ENCODE results near the gene SEMA4A.

Gene SEMA4A

DNA sequence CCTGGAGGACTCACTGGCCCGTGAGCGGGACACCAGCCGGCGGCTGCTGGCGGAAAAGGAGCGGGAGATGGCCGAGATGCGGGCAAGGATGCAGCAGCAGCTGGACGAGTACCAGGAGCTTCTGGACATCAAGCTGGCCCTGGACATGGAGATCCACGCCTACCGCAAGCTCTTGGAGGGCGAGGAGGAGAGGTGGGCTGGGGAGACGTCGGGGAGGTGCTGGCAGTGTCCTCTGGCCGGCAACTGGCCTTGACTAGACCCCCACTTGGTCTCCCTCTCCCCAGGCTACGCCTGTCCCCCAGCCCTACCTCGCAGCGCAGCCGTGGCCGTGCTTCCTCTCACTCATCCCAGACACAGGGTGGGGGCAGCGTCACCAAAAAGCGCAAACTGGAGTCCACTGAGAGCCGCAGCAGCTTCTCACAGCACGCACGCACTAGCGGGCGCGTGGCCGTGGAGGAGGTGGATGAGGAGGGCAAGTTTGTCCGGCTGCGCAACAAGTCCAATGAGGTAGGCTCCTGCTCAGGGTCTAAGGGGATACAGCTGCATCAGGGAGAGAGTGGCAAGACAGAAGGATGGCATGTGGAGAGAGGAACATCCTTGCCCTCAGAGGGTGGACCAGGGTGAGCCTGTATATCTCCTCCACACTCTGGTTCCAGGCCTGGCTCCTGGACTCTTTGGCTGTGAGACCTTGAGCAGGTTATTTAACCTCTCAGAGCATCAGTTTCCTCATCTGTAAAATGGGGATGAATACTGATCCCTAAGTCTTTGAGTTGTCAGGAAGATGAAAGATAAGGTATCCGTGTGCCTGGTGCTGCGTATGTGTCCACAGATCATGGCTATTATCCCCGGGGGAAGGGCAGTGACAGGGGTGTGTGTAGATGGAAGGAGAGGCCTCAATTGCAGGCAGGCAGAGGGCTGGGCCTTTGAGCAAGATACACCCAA lies 17.2 kb upstream of the SEMA4A start:
- DNase-seq (ENCODE audit: low read depth): no peak

DNA sequence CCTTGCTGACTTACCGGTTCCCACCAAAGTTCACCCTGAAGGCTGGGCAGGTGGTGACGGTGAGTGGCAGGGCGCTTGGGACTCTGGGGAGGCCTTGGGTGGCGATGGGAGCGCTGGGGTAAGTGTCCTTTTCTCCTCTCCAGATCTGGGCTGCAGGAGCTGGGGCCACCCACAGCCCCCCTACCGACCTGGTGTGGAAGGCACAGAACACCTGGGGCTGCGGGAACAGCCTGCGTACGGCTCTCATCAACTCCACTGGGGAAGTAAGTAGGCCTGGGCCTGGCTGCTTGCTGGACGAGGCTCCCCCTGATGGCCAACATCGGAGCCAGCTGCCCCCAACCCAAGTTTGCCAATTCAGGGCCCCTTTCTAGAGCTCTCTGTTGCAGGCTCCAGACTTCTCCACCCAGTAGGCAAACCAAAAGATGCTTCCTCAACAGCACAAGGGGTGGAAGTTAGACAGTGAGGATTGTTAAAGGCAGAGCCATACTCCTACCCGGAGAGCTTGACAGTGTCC lies 16.4 kb upstream of the SEMA4A start:
- DNase-seq (ENCODE audit: low read depth): no peak

DNA sequence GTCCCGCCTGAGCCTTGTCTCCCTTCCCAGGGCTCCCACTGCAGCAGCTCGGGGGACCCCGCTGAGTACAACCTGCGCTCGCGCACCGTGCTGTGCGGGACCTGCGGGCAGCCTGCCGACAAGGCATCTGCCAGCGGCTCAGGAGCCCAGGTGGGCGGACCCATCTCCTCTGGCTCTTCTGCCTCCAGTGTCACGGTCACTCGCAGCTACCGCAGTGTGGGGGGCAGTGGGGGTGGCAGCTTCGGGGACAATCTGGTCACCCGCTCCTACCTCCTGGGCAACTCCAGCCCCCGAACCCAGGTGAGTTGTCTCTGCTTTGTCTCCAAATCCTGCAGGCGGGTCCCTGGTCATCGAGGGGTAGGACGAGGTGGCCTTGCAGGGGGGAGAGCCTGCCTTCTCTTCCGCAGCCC lies 14.9 kb upstream of the SEMA4A start:
- DNase-seq (ENCODE audit: low read depth): no peak

DNA sequence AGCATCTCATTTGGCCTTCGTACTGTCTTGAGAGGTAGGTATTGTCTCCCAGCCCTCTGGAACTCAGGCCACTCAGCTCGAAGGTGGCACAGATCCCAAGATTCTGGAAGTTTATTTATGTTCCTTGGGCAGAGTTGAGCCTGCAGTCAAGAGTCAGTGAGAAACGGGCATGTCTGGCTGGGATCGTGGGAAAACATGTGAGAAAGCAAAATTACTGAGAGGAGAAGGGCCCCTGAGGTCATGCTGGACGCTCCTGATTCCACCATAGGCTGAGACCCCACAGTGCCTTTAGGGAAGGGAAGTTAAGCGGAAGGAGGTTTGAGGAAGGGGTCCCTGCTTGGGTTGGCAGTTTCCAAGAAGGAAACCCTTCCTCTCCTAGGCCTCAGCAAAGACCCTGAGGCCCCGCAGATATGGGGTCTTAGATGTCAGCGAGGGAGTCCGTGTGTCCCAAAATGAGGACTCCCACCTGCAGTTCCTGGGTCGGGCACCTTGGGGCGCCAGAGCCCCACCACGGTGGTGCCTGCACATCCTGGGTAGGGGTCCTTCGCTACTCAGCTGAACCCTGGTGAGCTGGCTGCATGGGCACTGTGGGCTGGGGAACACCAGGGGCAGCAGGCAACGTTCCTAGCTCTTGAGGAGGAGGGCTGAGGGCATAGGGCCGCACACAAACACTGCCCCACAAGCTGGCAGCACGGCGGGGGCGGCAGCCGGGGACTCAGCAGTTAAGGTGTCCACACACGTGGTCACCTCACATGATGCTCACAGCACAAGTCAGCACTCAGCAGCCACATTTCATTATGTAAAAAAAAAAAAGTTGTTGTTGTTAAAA lies 12.3 kb upstream of the SEMA4A start:
- no peak for DNase-seq (ENCODE audit: low read depth)

DNA sequence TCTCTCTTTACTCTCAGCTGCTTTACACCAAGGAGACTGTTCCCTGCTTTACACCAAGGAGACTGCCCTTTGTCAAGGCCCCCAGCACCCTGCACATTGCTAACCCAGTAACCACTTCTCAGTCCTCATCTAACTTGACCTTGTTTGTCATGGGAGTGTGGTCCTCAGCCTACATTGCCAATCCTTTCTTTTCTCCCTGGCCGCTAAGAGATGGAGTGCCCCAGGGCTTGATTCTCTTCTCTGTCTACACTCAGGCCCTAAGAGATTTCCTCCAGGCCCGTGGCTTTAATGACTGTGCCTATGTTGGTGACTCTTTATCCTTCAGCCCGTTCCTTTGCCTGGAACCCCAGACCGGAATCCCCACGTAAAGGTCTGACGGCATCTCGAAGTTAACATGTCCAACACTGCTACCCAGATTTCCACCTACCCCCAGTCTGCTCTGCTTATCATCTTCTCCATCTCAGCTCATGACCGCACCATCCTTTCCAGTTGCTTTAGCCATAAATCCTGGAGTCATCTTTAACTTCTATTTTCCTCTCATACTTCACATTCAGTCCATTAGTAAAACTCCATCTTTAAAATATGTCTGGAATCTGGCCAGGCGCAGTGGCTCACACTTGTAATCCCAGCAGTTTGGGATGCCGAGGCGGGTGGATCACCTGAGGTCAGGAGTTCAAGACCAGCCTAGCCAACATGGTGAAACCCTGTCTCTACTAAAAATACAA lies 9.5 kb upstream of the SEMA4A start:
- DNase-seq (ENCODE audit: low read depth): no peak

DNA sequence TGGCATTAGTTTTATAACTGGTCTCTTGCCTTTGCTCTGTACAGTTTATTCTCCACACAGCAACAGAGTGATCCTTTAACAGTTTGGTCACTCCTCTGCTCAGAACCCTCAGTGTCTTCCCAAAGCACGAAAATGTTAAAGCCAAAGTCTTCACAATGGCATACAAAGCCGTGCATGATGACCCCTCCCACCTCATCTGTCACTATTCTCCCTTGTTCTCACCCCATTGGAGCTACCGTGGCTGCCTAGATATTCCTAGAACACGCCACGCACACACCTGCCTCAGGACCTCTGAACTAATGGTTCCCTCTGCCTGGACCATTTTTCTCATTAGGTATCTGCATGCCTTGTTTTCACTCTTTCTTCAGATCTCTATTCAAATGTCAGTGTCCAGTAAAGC lies 8.6 kb upstream of the SEMA4A start:
- no peak for DNase-seq (ENCODE audit: low read depth)

DNA sequence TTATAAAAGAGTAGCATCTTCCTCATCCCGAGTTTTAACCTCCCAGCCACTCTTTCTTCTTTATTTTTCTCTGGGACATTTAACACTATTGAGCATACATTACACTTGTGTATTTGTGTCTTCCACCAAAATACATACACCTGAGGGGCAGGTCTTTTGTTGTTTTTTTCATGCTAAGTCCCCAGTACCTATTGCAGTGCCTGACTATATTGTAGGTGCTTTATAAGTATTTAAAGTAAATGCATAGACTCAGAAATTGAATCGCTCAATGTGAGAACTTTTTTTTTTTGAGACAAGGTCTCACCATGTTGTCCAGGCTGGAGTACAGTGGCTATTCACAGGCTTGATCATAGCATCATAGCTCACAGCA lies 7.8 kb upstream of the SEMA4A start:
- no peak for DNase-seq (ENCODE audit: low read depth)

DNA sequence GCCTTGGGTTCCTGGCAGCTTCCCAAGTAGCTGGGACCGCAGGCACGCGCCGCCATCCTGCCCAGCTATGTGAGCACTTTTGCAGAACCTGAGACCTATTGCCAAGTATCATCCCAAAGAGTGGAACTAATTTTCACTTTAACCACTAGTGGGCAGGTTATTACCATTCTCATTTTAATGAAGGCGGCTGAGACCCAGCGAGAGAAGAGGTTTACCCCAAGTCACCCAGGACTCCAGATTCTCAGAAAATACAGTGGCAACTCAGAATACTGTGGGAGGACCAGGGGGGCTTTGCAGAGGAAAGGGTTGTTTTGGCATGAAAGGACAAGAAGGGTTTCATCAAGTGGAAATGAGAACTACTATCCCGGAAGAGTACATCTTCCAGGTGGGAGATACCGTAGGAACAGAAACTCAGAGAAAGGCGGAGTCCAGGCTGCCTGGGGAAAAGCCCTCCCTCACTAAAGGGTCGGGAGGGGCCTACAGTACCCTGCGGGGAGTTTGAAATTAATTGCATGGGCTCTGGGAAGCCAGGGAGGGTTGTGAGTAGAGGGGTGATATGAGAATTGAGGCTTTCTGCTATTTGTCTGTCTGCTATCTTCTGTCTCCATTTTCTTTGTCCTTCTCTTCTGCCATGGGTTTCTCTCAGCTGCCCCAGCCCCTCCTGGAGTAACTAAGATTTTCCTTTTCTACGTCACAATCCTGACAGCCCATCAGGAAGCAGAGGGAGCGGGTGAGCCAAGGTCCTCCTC lies 7.2 kb upstream of the SEMA4A start:
- DNase-seq (ENCODE audit: low read depth): peak; percentile 29

DNA sequence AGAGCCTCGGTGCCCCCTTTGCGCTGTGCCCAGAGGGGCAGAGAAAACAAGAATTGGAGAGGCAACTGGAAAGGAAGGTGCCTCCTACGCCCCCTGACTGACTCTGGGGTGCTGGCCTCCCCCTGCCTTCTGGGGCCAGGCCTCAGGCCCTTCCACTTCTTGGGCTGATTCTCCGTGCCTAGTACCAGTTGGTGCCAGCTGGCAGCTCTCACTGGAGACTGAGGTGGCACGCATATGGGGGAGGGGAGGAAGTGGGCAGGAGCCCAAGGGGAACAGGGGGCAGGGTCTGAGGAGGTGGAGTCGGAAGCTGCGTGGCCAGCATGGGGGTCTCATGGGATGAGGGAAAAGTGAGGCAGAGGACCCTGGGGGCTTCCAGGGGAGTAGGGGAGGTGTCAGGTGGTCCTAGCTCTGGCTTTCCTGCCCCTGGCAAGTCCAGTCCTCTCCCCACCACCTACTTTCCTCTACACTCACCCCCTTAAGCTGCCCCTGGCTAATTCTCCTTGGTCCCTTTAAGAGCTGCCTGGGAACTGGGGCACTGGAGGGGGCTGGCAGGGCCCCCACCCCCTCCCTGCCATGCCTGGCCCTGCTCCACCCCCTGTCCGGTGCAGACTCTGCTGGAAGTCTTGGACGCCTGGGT lies 6.5 kb upstream of the SEMA4A start:
- no peak for DNase-seq (ENCODE audit: low read depth)

DNA sequence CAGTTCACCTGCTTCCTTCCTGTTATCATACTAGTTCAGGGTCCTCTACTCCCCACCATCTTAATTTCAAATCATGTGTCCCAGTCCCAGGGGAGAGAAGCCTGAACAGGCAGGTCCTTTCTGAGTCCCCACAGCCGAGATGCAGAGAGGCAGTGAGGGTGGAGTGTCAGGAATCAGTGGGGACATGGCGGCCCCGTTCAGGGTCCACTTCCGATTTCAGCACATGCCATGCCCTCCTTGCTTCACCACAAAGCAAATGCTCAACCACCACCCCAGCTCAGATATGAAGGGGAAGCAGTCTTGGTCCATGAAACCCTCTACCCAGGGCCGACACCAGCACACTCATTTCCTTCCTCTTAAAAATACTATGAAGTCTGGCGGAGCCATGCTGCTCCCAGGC lies 5.2 kb upstream of the SEMA4A start:
- no peak for DNase-seq (ENCODE audit: low read depth)

DNA sequence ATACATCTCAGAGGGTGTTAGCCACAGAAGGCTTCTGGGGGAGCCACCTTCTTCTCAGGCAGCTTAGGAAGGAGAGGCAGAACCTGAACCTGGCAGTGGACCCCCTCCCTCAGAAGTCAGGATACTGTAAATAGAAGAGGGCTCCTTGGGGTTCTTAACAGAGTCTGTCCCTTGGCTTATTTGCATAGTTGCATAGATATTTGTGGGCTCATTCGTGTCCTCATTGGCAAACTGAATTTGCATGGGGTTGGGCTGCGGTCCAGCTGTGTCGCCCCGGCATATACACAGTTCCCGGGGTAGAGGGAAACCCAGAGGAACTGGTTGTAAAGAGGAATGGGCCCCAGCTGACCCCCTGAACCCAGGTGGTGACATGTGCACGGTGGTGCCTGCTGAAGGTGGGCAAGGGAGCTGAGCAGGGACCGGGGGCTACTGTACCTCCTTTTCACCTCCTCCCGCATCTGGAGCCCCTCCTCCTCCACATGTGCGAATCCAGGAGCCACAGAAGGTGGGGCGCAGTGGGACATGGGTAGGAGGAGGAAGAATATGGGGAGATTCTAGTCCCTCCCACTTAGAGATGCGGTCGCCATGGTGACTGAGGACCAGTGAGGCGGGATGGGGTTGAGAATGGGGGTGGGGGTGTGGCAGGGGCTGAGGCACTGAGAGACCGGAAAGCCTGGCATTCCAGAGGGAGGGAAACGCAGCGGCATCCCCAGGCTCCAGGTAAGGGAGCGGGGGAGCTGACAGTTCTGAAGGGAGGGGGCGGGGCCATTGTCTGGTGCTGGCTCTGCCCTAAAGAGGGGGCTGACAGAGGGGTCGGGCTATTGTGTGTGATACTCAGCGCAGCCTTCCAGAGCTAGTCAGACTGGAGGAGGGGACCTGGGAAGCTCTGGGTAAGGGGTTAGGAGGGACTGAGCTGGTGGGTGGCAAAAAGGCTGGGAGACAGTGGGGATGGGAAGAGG lies 3.7 kb upstream of the SEMA4A start:
- no peak for DNase-seq (ENCODE audit: low read depth)

DNA sequence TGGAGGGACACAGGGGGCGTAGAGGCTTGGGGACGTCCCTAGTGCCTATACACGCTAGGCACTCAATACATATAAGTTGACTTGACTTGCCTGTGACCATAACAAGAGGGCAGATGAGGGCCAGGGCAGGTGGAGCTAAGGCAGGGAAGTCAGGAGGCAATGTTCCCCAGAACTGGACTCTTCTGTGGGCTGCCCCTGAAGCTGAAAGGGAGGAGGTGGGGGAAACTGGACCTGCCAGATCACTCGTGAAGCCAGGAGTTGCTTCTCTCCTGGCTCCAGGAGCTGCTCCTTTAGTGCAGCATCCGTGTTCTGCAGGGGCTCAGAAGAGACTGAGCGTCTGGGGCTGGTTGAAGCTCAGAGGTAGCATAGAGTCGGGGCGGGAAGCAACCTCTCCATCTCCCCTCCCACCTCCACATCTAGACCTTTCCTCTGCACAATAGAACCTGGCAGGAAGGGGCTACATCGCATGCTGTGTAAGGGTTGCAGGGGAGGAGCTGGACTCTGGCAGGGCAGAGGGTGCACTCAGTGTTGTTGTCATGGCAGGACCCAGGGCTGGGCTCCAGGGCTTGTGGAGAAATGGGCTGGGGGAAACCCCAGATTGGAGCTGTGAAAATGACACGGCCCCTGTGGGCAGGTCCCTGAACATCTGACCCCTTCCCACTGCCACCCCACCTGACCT lies 2.9 kb upstream of the SEMA4A start:
- no peak for DNase-seq (ENCODE audit: low read depth)

DNA sequence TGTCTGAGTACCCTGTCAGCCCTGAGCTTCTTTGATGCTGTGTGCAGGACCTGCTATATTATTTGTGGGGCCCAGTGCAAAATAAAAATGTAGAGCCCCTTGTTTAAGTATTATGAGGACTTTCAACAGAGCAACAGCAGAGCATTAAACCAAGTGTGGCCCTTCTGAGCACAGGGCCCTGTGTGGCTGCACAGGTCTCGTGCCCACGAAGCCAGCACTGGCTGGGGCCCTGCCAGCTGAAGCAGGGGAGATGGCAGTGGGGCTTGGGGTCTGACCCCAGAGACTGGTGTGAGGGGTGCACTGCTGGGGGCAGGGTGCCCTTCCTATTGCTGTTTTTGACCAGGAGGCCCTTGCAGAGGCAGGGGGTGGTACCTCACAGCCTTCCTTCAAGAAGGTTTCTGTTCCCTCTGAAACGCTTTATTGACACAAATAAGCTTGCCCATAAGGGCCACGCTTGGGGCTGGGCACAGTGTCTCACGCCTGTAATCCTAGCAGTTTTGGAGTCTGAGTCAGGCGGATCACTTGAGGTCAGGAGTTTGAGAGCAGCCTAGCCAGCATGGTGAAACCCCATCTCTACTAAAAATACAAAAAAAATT lies 2.2 kb upstream of the SEMA4A start:
- DNase-seq (ENCODE audit: low read depth): no peak

DNA sequence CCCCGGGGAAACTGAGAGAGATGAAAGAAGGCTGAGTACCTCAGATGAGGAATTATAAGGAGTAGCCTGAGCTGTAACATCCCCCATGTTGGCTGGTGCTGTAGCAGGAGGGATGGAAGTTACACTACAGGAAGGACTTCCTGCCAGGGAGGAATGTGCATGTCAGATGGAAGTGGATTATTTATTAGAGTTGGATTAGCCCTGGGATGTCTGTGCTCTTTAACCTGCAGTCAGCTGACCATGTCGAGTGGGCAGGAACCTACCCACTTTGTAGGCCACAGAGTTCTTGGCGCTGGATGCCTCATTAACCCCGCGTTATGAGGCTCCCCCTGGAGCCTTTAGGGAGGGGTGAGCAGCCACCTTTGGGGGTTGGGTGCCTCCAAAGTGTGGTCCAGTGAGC lies 757 bp upstream of the SEMA4A start:
- no peak for DNase-seq (ENCODE audit: low read depth)

DNA sequence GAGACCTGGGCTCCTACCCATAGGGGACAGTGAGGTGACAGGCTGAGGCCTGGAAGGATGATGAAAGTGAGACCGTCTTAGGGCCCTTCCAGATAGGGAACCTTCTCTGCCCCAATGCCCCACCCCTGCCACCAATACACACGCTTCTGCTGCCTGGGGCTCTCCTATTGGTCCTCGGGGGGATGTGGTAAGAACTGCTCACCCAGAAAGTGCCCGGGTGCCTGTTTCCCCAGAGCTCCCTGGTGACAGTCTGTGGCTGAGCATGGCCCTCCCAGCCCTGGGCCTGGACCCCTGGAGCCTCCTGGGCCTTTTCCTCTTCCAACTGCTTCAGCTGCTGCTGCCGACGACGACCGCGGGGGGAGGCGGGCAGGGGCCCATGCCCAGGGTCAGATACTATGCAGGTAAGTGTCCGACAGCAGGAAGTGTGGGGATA lies 948 bp downstream of the SEMA4A start:
- DNase-seq (ENCODE audit: low read depth): no peak

DNA sequence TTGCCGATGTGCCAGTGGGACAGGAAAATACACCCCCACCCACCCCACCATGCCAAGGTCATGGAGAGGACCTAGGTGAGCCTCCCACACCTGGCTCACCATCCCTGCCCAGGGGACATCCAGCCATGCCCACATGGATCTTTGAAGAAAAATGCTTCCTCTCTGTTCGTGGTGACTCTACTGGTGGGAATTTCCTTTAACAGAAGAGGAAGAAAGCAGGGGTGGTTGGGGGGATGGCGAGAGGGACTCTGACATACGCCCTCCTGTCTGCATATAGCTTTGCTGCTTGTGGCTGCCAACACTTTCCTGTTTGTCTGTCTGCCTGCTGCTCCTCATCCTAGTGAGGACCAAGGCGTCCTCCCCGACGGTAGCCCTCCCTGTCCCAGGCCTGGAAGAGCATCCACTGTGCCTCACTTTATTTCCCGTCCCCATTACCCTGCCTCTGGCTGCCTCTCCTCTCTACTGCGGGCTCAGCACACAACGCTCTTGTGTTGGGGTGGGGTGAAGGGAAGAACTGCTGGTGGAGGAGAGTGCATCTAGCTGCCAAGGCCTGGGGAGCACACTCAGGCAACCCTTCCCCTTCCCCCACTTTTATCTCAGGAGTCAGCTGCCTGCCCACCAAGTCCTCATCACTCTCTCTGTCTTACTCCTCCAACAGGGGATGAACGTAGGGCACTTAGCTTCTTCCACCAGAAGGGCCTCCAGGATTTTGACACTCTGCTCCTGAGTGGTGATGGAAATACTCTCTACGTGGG lies 2.5 kb downstream of the SEMA4A start:
- no peak for DNase-seq (ENCODE audit: low read depth)

DNA sequence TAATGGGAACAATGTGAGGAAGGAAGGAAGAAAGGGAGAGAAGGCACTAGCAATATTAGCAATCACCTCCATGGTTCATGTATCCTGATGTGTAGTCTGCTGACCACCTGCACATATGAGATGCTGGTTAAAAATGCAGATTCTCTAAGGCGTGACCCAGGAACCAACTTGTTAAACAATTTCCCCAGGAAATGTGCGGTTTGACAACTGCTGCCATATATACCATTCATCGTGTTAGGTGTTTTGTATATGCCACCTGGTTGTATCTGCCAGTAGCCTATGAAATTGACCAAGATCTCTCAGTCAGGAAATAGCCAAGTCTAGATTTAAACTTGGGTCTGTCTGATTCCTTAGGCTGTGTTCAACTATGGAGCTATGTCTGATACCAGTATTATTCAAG lies 4.1 kb downstream of the SEMA4A start:
- no peak for DNase-seq (ENCODE audit: low read depth)

DNA sequence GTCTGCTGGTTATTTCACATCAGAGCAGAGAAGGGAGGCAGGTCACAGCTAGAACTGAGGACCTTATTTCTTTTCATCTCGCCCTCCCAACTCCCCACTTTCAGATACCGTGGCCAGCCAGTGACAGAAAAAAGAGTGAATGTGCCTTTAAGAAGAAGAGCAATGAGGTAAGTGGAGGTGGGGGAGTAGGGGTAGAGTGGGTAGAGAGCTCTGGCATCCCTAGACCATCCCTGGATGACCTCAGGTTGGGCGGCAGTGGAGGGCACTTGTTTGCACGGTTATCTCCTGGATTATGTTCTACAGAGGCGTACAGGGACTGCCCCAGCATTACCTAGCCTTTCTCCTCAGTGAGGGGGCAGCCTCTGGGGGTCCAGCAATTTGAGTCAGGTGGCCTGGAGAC lies 4.6 kb downstream of the SEMA4A start:
- no peak for DNase-seq (ENCODE audit: low read depth)

All from stimulated activated CD4-positive, alpha-beta T cell treated with anti-CD3 and anti-CD28 coated beads, Interleukin-2, amount 100 ng/mL, for 4 hours (primary cell).